Measurements from ENCODE around the gene G3BP2. TPM values are rescaled to one million over a fixed set of nuclear protein-coding genes. Genes with fewer than 3 reads are reported as not detected.
A peak's percentile ranks its signal among the peaks of the same experiment; 100 is the strongest.
"Not testable (repeated sequence)": the region's sequence is repeated elsewhere in the genome, so short reads cannot be mapped to it uniquely, and the experiment has no call there.

The G3BP2 gene
- total RNA-seq, 2 experiments from 2014 or later, result 127 to 137 TPM

GRCh38 chr4:75705198-75705977 lies 32.2 kb upstream of the G3BP2 start:
- H3K4me1 Mint-ChIP-seq, result no peaks in the 10 kb centered on the region
- intact Hi-C loops (cut with DNase I, micrococcal nuclease), result no loop called here
- ChIA-PET CTCF (no interaction called here), POLR2A (no interaction called here)
- H3K4me3 Mint-ChIP-seq, result no peak overlapping the region
- no peaks in the 10 kb centered on the region for H3K9me3 Mint-ChIP-seq (ENCODE audit: low read depth)
- DNase-seq, result no peak
- no peak for ATAC-seq
- no peaks in the 10 kb centered on the region for H3K36me3 Mint-ChIP-seq (ENCODE audit: low read depth)
- no peak overlapping the region for H3K27ac Mint-ChIP-seq
- no peaks in the 10 kb centered on the region for H3K27me3 Mint-ChIP-seq

- H3K4me1 Mint-ChIP-seq, result peaks cover 16% of the 10 kb centered on the region
- intact Hi-C loops (cut with DNase I, micrococcal nuclease), result no loop called here
- ChIA-PET CTCF (no interaction called here), POLR2A (no interaction called here)
- H3K4me3 Mint-ChIP-seq, result no peak overlapping the region
- no peaks in the 10 kb centered on the region for H3K27me3 Mint-ChIP-seq
- H3K36me3 Mint-ChIP-seq (ENCODE audit: low read depth), result no peaks in the 10 kb centered on the region
- no peaks in the 10 kb centered on the region for H3K9me3 Mint-ChIP-seq (ENCODE audit: low read depth)
- no peak overlapping the region for H3K27ac Mint-ChIP-seq
- ATAC-seq (no peak), DNase-seq (no peak)
Observed at GRCh38 chr4:75702919-75703411, 29.8 kb upstream of the G3BP2 start.

GRCh38 chr4:75699299-75699698 lies 26.1 kb upstream of the G3BP2 start:
- intact Hi-C loops (cut with DNase I, micrococcal nuclease), result loop anchor here (1.0 to 2.0 kb wide), 4 partner anchors 26 to 44 kb away; partner anchors contain the start of genes G3BP2 (in 1 of the 2) and USO1 (in 1 of the 2)
- POLR2A ChIA-PET, result interaction anchor here (0.8 kb wide), 1 partner anchor 25 kb away, joined by 3 read pairs; the partner anchor contains the start of gene USO1
- Mint-ChIP-seq H3K9me3 (ENCODE audit: low read depth) (no peaks in the 10 kb centered on the region), H3K36me3 (ENCODE audit: low read depth) (peaks cover 4% of the 10 kb centered on the region), H3K27ac (peak overlapping the region; percentile 72), H3K4me3 (no peak overlapping the region), H3K4me1 (peaks cover 34% of the 10 kb centered on the region), H3K27me3 (no peaks in the 10 kb centered on the region)
- no peak for DNase-seq
- ATAC-seq, result peak; percentile 62
- CTCF ChIA-PET, result no interaction called here

- no peaks in the 10 kb centered on the region for H3K9me3 Mint-ChIP-seq (ENCODE audit: low read depth)
- peaks cover 34% of the 10 kb centered on the region for H3K4me1 Mint-ChIP-seq
- ATAC-seq (peak; percentile 61), DNase-seq (no peak)
- no peaks in the 10 kb centered on the region for H3K27me3 Mint-ChIP-seq
- no peak overlapping the region for H3K4me3 Mint-ChIP-seq
- H3K27ac Mint-ChIP-seq, result peak overlapping the region; percentile 72
- CTCF ChIA-PET, result no interaction called here
- peaks cover 7% of the 10 kb centered on the region for H3K36me3 Mint-ChIP-seq (ENCODE audit: low read depth)
- intact Hi-C loops (cut with DNase I, micrococcal nuclease), result loop anchor here (1.0 to 2.0 kb wide), 4 partner anchors 26 to 44 kb away; partner anchors contain the start of genes G3BP2 (in 1 of the 2) and USO1 (in 1 of the 2)
- POLR2A ChIA-PET, result interaction anchor here (0.7 to 0.8 kb wide), 2 partner anchors 11 to 26 kb away, joined by 3 read pairs; partner anchors contain the start of gene USO1
Observed at GRCh38 chr4:75698963-75699228, 25.7 kb upstream of the G3BP2 start.

GRCh38 chr4:75698162-75698962 lies 25.2 kb upstream of the G3BP2 start:
- H3K4me3 Mint-ChIP-seq, result no peak overlapping the region
- no peaks in the 10 kb centered on the region for H3K9me3 Mint-ChIP-seq (ENCODE audit: low read depth)
- DNase-seq (peak; percentile 52), ATAC-seq (peak; percentile 82)
- intact Hi-C loops (cut with DNase I, micrococcal nuclease), result loop anchor here (2.0 kb wide), 3 partner anchors 26 to 44 kb away; partner anchors contain the start of genes G3BP2 (in 1 of the 2) and USO1 (in 1 of the 2)
- H3K4me1 Mint-ChIP-seq, result peaks cover 34% of the 10 kb centered on the region
- no peaks in the 10 kb centered on the region for H3K27me3 Mint-ChIP-seq
- peaks cover 8% of the 10 kb centered on the region for H3K36me3 Mint-ChIP-seq (ENCODE audit: low read depth)
- POLR2A ChIA-PET, result interaction anchor here (0.7 to 0.8 kb wide), 2 partner anchors 11 to 26 kb away, joined by 3 read pairs; partner anchors contain the start of gene USO1
- CTCF ChIA-PET, result no interaction called here
- peak overlapping the region; percentile 72 for H3K27ac Mint-ChIP-seq

- intact Hi-C loops (cut with DNase I, micrococcal nuclease), result no loop called here
Observed at GRCh38 chr4:75696581-75696980, 23.4 kb upstream of the G3BP2 start.

GRCh38 chr4:75696071-75696470 lies 22.9 kb upstream of the G3BP2 start:
- DNase-seq (peak; percentile 42), ATAC-seq (peak; percentile 43)
- Mint-ChIP-seq H3K27me3 (no peaks in the 10 kb centered on the region), H3K4me3 (no peak overlapping the region), H3K36me3 (ENCODE audit: low read depth) (peaks cover 11% of the 10 kb centered on the region), H3K9me3 (ENCODE audit: low read depth) (no peaks in the 10 kb centered on the region), H3K4me1 (peaks cover 34% of the 10 kb centered on the region), H3K27ac (no peak overlapping the region)
- ChIA-PET CTCF (interaction anchor here (1.0 kb wide), 1 partner anchor 27 kb away, joined by 4 read pairs; no protein-coding TSS in a partner anchor), POLR2A (no interaction called here)
- intact Hi-C loops (cut with DNase I, micrococcal nuclease), result no loop called here

More at GRCh38 chr4:75696581-75696980, 23.4 kb upstream of the G3BP2 start:
- H3K27ac Mint-ChIP-seq, result no peak overlapping the region
- ATAC-seq (no peak), DNase-seq (no peak)
- ChIA-PET POLR2A (no interaction called here), CTCF (interaction anchor here (1.0 kb wide), 1 partner anchor 26 kb away, joined by 4 read pairs; no protein-coding TSS in a partner anchor)
- H3K36me3 Mint-ChIP-seq (ENCODE audit: low read depth), result peaks cover 11% of the 10 kb centered on the region
- no peak overlapping the region for H3K4me3 Mint-ChIP-seq
- peaks cover 34% of the 10 kb centered on the region for H3K4me1 Mint-ChIP-seq
- no peaks in the 10 kb centered on the region for H3K9me3 Mint-ChIP-seq (ENCODE audit: low read depth)
- no peaks in the 10 kb centered on the region for H3K27me3 Mint-ChIP-seq

GRCh38 chr4:75692066-75692465 lies 18.9 kb upstream of the G3BP2 start:
- ATAC-seq; H3K27me3 Mint-ChIP-seq; POLR2A ChIA-PET; DNase-seq; H3K27ac Mint-ChIP-seq; H3K4me3 Mint-ChIP-seq; intact Hi-C loops (cut with DNase I, micrococcal nuclease); H3K9me3 Mint-ChIP-seq (ENCODE audit: low read depth): not testable (repeated sequence)
- peaks cover 17% of the 10 kb centered on the region for H3K4me1 Mint-ChIP-seq
- CTCF ChIA-PET, result interaction anchor here (0.7 kb wide), 1 partner anchor 608 kb away, joined by 3 read pairs; no protein-coding TSS in a partner anchor
- peaks cover 16% of the 10 kb centered on the region for H3K36me3 Mint-ChIP-seq (ENCODE audit: low read depth)

GRCh38 chr4:75687125-75687524 lies 13.9 kb upstream of the G3BP2 start:
- H3K9me3 Mint-ChIP-seq (ENCODE audit: low read depth); H3K27me3 Mint-ChIP-seq; ATAC-seq; DNase-seq; intact Hi-C loops (cut with DNase I, micrococcal nuclease); H3K4me3 Mint-ChIP-seq; H3K36me3 Mint-ChIP-seq (ENCODE audit: low read depth); H3K27ac Mint-ChIP-seq: not testable (repeated sequence)
- H3K4me1 Mint-ChIP-seq, result peaks cover 29% of the 10 kb centered on the region
- ChIA-PET POLR2A (interaction anchor here (0.6 kb wide), 1 partner anchor 11 kb away, joined by 3 read pairs; no protein-coding TSS in a partner anchor), CTCF (interaction anchor here (0.6 to 1.6 kb wide), 3 partner anchors 11 to 14 kb away, joined by 3 read pairs; partner anchors contain the start of gene G3BP2)

- CTCF ChIA-PET, result interaction anchor here (1.0 kb wide), 1 partner anchor 38 kb away, joined by 3 read pairs; the partner anchor contains the start of gene USO1
- H3K4me3 Mint-ChIP-seq, result no peak overlapping the region
- intact Hi-C loops (cut with DNase I, micrococcal nuclease), result no loop called here
Observed at GRCh38 chr4:75686346-75686745, 13.1 kb upstream of the G3BP2 start.

GRCh38 chr4:75685546-75686189 lies 12.5 kb upstream of the G3BP2 start:
- ChIA-PET CTCF (interaction anchor here (0.6 to 1.0 kb wide), 2 partner anchors 38 to 49 kb away, joined by 3 read pairs; partner anchors contain the start of gene USO1), POLR2A (no interaction called here)
- Mint-ChIP-seq H3K9me3 (ENCODE audit: low read depth) (no peaks in the 10 kb centered on the region), H3K36me3 (ENCODE audit: low read depth) (peaks cover 4% of the 10 kb centered on the region), H3K27me3 (no peaks in the 10 kb centered on the region), H3K27ac (no peak overlapping the region), H3K4me1 (peaks cover 30% of the 10 kb centered on the region), H3K4me3 (no peak overlapping the region)
- DNase-seq (no peak), ATAC-seq (no peak)
- intact Hi-C loops (cut with DNase I, micrococcal nuclease), result no loop called here

More at GRCh38 chr4:75686346-75686745, 13.1 kb upstream of the G3BP2 start:
- Mint-ChIP-seq H3K27ac (no peak overlapping the region), H3K36me3 (ENCODE audit: low read depth) (peaks cover 4% of the 10 kb centered on the region), H3K27me3 (no peaks in the 10 kb centered on the region), H3K4me1 (peaks cover 30% of the 10 kb centered on the region), H3K9me3 (ENCODE audit: low read depth) (no peaks in the 10 kb centered on the region)
- peak; percentile 73 for ATAC-seq
- POLR2A ChIA-PET, result interaction anchor here (0.6 kb wide), 1 partner anchor 25 kb away, joined by 4 read pairs; no protein-coding TSS in a partner anchor
- peak; percentile 20 for DNase-seq
